HG02840 (cell line): ENCODE measurements around the gene ZNF513.
A peak's percentile ranks its signal among the peaks of the same experiment; 100 is the strongest.

Source experiments
- ATAC-seq: cut with Tn5 transposase; IDR thresholded peaks from one replicate; pipeline ENCODE4 v1.9.1; 2021; ENCODE audit warnings: mild to moderate bottlenecking, moderate library complexity, moderate number of reproducible peaks; ENCODE audit not compliant: unreplicated experiment, low FRiP score

The ZNF513 gene

DNA sequence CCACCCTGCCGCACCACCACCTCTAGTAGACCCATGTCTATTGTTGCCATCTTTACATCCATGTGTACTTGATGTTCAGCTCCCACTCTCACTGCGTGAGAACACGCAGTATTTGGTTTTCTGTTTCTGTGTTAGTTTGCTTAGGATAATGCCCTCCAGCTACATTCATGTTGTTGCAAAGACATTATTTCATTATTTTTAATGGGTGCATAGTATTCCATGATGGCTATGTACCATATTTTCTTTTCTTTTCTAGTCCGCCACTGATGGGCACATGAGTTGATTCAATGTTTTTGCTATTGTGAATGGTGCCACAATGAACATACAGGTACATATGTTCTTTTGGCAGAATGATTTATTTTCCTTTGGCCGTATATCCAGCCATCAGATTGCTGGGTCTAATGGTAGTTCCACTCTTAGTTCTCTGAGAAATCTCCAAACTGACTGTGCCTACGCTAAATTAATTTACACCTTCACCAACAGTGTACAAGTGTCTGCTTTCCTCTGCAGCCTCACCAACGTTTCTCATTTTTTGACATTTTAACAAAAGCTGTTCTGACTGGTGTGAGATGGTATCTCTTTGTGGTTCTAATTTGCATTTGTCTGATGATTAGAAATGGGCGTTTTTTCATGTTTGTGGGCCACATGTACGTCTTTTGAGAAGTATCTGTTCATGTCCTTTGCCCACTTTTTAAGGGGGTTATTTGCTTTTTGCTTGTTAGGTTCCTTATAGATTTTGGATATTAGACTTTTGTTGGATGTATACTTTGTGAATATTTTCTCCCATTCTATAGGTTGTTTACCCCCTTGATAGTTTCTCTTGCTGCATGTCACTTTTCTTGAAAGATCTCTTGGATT lies 10.5 kb upstream of the ZNF513 start:
- ATAC-seq: no peak

DNA sequence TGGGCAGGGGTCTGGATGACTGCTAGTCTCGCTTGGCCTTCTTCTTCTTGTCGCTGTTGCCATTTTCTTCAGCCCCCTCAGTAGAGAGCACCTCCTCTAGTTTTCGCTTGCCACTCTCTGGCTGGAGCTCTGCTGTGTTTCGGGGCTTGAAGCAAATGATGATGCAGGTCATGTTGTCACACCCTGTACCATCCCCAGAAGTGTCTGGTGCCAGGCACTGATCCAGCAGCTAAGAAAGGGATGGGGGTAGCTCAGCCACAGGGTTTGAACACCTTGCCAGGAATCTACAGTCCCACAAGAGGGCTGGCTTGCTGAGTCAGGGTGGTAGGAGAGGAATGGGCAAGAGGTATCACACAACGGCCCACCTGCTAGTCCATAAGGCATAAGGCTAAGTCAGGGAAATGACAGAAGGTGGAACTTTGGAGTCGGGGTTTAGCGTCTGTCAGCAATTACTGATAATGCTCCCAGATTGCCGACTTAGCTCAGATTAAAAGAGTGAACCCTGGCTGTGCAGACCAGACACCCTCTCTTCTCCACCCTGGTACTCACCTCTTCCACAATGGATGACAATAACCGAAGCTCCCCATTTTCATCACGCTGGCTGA lies 1.1 kb upstream of the ZNF513 start:
- ATAC-seq: no peak

DNA sequence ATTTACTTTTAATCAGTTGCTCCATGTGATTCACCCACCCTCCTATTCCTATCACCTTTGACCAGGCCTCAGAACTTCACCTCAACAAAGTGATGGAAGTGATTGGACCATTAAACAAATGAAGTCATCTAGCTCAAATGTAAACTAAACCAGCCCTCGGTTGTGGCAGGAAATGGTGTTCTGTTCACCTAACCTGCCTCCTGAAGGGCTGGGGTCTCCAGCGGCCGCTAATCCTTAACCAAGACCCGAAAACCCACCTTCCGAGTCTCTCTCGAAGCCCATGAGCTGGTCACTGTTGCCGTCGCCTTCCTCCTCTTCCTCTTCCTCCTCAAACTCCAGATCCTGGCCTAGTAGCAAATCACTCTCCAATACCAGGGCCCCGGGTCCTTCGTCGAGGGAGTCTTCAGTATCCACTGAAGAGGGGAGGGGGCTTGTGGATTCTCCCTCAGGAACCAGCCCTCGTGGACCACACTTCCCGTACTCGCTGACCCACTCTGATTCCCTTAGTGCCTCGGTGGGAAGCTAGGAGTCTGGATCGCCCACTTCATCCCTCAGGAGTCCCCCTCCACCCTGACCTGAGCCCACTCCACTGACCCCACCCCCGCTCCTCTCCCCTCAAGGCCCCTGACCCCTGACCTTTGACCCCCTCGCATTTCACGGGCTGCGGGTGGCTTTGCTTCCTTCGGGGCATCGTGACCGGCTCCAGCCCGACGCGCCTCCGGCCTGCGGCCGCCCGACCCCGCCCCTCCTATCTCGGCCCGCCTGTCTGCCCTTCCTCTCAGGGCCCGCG lies 503 bp downstream of the ZNF513 start:
- ATAC-seq: no peak

DNA sequence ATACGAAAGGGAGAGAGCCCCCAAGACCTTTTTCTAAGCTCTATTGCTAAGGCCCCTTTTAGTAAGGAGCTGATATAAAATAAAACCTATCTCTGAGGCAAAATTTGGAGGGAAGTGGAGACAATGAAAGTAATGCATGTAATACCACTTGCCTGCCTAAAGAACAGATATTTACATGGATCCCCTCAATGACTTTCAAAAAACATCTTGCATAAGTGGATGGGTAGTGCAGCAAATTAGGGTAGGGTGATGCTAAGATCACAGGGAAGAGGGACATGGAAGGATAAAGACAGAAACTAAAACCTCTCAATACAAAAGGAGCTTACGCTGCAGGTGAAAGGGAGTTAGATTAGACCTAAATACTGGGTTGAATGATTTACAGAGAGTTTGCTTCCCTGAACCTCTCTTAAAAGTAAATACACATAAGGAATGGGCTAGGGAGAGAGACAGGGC lies 1.1 kb downstream of the ZNF513 start:
- ATAC-seq: no peak

DNA sequence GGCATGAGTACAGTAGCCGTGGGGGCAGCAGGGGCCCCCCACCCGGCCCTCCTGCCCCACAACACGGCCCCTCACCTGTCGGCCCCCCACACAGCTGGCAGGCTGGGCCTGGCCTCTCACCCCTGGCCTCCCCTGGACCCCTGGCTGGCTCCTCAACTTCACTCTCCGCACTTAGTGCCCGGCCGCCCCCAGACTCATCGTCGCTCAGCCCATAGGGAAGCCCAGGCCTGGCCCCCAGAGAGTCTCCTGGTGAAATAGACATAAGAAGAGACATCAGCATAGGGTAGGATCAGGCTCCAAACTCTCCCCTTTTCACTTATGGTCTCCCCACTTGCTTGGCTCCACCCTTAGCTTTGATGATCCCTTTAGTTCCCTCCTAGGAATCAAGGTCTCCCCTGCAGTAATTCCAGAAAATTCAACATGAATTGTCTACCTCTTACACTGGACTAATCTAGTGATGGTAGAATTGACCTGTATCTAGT lies 1.7 kb downstream of the ZNF513 start:
- ATAC-seq: no peak

DNA sequence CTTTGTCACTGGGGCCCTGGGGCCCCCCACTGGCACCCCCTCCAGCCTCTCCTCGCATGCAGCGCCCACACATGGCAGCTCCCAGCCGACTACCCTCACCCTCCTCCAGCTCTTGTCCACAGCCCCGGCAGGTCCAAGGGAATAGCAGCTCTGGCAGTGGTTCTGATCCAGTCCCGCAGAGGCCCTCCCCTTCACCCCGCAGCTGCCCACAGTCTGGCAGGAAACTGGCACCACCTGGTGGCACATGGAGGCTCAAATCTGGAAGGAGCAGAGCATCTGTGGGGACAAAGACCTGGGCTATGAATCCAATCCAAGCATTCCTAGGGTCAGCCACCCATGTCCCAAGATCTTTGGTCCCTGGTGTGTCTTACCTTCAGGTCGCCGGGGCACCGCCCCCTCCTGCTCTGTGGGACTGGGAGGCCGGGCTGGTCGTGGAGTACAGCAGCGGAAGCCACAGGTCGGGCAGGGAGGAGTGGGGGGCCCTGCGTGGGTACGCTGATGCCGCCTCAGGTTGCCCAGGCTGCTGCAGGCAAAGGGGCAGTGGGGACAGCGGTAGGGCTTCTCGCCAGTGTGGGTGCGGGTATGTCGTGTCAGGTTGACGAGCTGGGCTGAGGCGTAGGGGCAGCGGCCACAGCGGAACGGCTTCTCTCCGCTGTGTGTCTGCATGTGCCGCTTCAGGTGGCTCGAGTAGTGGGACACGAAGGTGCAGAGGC lies 2.3 kb downstream of the ZNF513 start:
- no peak for ATAC-seq

DNA sequence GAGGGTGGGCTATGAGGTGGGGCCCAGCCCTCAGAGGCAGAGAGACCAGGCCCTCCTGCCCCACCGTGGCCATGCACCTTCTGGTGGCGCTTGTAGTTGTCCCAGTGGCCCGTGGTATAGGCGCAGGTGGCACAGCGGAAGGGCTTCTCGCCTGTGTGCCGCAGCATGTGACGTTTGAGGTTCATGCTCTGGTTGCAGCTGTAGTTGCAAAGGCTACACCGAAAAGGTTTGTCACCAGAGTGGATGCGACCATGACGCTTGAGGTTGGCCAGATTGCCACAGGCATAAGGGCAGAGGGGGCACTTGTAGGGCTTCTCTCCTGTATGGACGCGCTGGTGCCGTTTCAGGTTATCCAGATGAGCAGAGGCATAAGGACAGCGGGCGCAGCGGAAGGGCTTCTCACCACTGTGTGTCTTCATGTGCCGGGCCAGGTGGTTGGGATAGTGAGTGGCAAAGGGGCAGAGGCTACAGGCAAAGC lies 2.9 kb downstream of the ZNF513 start:
- ATAC-seq: no peak

DNA sequence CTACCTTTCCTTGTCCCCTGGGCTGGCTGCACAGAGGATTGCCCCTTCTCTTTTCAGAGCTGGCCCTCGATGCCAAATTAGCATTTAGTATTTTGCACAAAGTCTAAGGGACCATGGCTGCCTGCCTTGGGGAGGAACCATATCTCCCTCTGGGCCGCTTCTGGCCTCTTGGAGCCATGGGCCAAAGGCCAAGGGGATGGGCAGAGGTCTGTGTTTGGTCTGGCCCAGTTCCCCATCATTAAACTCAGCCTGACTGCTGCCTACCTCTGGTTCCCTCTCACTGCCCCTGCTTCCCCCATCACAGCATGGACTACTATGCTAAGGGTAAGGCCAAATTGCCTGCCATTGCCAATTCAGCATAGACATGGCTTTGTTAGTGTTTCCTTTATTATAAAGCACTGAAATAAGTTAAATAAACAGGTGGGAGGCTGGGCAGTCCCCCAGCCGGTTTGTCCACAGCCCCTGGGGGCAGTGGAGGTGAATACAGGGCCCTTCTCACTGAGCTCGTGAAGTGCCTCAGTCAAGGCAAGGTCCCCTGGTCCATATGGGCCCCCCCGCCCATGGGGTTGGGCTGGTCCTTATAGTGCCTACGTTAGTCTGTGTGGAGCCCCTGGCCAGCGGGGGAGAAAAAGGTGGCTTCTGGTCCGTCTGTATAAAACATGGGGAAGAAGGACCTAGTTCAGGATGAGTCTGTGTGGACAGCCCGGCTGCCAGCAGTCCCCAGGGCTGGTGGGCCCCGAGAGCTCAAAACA lies 3.5 kb downstream of the ZNF513 start:
- ATAC-seq: no peak

DNA sequence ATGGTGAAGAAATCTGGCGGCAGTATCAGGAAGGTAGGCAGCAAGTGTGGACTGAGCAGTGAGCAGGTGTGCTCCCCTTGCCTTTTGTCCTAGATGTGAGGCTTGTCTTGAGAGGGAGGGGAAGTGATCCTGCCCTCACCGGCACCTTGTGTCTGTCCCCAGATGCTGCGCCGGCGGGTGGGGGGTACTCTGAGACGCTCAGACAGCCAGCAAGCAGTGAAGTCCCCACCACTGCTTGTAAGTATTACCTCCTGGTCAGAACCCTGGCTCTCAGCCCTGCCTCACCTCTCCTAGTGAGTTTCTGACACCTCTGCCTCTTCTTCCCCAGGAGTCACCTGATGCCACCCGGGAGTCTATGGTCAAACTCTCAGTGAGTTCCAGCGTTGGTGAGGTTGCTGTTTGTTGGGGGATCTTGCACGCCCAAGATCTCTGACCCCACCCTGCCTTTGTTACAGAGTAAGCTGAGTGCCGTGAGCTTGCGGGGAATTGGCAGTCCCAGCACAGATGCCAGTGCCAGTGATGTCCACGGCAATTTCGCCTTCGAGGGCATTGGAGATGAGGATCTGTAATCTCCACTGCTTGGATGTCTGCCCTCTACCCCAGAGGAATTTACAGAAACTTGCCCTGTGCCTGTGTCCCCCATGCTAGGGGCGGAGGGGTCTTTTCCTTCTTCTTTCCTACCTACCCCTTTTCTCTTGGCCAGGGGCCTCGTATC lies 4.2 kb downstream of the ZNF513 start:
- ATAC-seq: no peak

DNA sequence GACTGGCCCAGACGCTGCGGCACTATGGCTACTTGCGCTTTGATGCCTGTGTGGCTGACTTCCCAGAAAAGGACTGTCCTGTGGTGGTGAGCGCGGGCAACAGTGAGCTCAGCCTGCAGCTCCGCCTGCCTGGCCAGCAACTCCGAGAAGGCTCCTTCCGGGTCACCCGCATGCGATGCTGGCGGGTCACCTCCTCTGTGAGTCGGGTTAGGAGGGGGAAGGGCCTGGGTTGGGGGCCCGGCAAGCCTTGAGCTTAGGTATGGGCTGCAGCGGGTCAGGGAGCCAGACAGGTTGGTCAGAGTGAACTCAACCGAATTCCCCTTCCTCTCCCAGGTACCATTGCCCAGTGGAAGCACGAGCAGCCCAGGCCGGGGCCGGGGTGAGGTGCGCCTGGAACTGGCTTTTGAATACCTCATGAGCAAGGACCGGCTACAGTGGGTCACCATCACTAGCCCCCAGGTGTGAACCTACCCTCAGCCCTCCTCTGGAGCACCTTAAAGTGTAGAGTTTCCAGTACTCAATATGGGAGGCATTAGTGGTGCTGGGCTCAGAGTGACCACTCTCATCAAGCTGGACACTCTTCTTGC lies 4.9 kb downstream of the ZNF513 start:
- ATAC-seq: no peak

DNA sequence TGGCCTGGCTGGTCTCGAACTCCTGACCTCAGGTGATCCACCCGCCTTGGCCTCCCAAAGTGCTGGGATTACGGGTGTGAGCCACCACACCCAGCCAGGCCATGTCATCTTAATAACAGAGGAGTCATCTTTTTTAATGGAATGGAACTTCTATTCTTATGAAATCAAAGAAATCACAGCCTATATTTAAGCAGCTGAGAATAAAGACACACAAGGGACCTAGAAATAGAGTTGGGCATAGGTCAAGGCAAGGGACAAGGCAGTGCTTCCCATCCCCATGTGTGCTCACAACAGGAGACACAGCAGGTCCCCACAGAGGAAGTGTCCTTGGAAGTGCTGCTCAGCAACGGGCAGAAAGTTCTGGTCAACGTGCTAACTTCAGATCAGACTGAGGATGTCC lies 7.0 kb downstream of the ZNF513 start:
- ATAC-seq: no peak

DNA sequence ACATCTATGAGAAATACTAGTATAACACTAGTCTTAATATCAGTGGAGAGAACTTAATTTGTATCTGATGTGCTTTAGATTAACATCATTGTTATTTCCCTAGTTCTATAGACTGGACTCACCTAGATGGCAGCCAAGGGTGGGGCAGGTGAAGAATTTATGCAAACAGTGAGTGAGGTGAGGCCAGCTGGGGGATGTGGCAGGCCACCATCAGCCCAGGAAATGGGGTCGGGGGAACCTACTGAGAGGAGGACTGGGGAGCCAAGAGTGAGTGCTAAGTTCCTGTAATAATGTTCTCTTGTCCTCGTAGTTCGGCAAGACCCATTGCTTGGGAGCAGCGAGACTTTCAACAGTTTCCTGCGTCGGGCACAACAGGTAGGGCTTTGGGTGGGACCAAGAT lies 7.6 kb downstream of the ZNF513 start:
- ATAC-seq: no peak

DNA sequence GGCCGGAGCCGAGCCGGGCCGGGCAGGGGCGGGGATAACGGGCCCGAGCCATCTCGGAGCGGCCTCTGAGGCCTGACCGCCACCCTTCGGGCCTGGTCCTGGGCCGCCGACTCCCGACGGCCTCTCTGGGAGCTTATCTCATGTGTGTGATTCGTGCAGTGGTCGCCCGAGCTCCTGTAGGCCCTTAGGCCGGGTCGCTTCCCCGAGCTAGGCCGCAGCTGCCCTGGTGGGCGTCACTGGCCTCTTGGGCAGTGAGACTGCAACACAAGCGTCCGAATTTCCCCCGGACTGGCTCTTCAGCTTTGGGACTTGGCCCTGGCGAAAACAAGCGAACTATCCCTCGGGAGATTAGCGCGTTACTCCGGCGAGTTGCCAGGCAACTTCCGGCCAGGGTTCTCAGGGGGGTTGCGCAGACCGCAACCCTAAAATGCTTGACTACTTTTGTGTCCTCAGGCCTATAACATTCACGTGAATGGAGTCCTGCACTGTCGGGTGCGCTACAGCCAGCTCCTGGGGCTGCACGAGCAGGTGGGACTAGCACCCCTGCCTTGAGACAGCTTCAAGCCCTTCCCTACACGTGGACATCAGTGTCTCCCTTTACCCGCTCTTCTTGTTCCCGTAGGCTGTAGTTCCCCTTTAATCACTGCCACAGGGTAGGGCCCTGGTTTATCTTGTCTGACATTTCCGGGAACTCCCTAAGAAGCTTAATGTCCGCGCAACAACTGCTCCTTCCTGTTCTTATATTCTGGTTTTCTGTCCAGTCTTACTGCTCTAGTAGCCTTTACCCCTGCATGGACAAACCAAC lies 9.5 kb downstream of the ZNF513 start:
- ATAC-seq: peak; percentile 29

DNA sequence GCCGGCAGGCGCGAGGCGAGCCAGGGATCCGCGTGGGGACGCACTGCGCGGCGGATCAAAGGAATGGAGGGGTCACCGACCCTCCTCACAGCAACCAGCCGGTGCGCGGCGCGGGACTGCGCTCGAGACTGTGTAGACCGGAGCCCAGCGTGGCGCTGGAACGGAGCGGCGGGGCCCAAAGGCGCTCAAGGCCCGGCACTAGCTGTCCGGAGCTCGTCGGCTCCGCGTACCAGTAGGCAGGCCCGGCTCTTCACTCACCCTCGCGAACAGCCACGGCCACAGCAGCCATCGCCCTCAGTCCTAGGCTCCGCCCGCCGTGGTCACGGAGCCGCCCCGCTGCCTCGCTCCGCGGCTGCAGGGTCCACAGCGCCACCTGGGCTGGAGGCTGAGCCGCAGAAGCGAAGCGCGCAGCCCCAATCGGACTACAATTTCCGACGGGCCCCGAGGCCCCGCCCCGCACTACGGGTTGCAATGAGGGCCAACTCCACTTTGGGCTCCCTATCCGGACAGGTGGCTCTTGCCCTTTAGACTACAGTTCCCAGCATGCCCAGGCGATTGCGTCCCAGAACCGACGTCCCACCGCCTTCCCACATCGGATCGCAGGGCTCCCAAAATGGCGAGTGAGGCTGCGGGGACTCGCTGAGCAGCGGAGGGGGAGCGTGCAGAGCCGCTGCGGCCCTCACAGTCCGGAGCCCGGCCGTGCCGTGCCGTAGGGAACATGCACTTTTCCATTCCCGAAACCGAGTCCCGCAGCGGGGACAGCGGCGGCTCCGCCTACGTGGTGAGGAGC lies 10.3 kb downstream of the ZNF513 start, which contains the start of the genes EIF2B4 and SNX17:
Gene EIF2B4, minus strand, starts transcription at position 313 of the 790 bp plus-strand sequence. Its CDS starts 24 bp downstream, at position 289.
Gene SNX17, plus strand, starts transcription at position 591 of the 790 bp plus-strand sequence. Its CDS starts 128 bp downstream, at position 719.
- peak; percentile 89 for ATAC-seq

DNA sequence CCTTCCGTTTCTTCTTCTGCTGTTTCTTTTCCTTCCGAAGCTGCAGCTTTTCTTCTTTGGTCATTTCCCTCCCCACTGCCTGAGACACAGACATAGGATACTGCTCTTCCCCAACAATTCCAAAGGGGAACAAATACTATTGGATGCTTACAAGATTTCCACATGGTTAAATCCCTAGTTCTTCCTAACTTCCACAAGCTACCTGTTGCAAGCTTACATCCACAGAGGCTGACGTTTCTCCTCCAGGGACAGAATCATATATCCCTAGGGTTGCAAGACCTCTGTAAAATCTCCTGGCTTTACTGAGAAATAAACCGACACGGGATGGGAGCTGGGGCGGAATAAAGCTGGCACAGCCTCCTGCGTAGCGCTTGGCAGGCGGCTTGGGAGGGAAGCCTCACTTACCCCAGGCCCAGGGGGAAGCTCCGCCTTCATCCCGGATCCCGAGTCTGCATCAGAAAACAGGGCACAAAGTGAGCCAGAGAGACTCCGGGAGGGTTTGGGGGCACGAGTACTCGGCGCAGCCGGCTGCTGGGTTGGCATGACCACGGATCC lies 11.0 kb downstream of the ZNF513 start:
- peak; percentile 3 for ATAC-seq

DNA sequence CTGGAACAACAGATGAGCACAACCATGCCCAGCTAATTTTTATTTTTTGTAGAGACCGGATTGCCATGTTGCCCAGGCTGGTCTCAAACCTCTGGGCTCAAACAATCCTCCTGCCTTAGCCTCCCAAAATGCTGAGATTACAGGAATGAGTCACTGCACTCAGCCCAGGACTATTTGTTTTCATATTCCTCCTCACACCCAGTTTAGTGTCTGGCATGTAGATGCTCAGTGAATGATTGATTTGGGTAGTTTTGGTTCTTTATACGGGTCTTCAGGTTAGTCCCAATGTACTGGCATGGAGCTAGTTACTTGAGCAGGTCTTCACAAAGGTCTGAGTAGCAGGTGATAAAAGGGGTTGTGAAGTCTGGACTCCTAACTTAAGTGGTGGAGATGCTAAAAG lies 16.6 kb downstream of the ZNF513 start:
- ATAC-seq: no peak
